ENCODE measurements around the gene LRRD1.

DNA sequence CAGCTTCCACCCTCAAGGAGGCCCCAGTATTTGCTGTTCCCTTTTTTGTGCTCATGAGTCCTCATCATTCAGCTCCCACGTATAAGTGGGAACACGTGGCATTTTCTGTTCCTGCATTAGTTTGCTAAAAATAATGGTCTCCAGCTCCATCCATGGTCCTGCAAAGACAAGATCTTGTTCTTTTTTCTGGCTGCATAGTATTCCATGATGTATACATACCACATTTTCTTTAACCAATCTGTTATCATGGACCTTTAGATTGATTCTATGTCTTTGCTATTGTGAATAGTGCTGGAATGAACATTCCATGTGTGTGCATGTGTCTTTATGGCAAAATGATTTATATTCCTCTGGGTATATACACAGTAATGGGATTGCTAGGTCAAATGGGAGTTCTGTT, 49.8 kb upstream of the LRRD1 start:
- TF ChIP-seq, protein P1, sequence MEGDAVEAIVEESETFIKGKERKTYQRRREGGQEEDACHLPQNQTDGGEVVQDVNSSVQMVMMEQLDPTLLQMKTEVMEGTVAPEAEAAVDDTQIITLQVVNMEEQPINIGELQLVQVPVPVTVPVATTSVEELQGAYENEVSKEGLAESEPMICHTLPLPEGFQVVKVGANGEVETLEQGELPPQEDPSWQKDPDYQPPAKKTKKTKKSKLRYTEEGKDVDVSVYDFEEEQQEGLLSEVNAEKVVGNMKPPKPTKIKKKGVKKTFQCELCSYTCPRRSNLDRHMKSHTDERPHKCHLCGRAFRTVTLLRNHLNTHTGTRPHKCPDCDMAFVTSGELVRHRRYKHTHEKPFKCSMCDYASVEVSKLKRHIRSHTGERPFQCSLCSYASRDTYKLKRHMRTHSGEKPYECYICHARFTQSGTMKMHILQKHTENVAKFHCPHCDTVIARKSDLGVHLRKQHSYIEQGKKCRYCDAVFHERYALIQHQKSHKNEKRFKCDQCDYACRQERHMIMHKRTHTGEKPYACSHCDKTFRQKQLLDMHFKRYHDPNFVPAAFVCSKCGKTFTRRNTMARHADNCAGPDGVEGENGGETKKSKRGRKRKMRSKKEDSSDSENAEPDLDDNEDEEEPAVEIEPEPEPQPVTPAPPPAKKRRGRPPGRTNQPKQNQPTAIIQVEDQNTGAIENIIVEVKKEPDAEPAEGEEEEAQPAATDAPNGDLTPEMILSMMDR (IDR thresholded peaks at IDR 0.05; ENCODE audit: low read depth, low read length) = no peak
- TF ChIP-seq MAX (IDR thresholded peaks at IDR 0.05; ENCODE audit: low read depth, low read length) = no peak

Measured in NB4 (cell line).